Stimulated activated CD4-positive, alpha-beta T cell treated with anti-CD3 and anti-CD28 coated beads, TNF-alpha, amount 100 ng/mL, for 24 hours (primary cell): Measurements from ENCODE around the gene RPLP1.

ENCODE experiments used
- DNase-seq, 3 experiments: peaks; one replicate each; pipeline ENCODE4 v3.0.0-alpha.2; 2020; ENCODE audit warnings: low read depth in 3 of 3

Gene RPLP1

GRCh38 chr15:69468241-69469121, 15.9 kb downstream of the RPLP1 start:
- DNase-seq: peak; percentile 62 to 80 (median 71)

DNA sequence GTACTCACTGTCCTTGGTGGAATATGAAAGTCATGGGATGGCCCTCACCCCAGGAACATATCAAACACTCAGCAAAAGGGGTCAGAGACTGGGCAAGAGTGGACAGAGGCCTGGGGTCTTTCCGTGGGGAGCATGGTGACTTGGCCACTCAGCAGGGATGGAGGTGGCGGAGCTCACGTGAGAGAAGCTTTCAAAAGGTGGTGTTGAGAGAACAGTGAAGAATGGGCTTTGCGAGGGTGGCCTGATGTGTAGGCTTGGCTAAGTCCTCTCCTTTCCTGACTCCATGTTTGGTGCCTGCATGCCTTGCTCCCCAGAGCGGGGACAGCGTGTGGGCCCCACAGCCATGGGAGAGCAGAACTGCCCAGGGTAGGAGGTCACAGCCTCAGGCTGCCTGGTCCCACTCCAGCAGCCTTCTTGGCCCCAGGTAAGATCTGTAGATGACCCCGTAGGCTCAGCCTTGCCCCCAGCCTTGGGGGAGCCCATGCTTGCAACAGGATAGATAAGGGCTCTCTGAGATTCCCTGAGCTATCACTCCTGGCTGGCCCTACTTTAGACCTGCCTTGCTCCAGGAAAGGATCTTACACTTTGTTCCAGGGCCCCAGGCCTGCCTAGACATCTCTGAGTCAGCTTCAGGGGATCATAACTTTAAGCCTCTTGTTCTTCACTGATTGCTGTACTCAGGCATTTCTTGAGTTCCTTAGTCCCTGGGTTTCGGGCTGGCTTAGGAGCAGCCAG, 17.0 kb downstream of the RPLP1 start:
- no peak for DNase-seq

DNA sequence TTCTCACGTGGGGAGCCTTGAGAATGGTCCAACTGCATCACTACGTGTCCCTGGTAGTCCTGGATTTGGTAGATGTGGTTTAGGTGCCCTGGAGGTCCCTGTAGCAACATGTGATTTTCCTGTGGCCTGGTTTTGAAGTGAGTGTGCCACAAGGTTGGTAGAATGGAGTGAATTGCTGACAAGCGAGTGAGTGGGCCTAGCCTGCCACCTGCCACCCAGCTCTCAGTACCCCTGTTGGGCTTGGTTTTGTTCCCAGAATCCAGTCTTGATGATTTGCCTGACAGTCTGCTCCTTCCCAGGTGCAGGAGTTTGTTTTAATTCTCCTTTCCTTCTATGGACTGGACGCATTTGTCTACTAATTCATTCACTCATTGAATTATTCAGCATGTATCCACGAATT, 19.4 kb downstream of the RPLP1 start:
- no peak for DNase-seq

- no peak for DNase-seq
Measured at GRCh38 chr15:69472562-69472961, 19.9 kb downstream of the RPLP1 start.

DNA sequence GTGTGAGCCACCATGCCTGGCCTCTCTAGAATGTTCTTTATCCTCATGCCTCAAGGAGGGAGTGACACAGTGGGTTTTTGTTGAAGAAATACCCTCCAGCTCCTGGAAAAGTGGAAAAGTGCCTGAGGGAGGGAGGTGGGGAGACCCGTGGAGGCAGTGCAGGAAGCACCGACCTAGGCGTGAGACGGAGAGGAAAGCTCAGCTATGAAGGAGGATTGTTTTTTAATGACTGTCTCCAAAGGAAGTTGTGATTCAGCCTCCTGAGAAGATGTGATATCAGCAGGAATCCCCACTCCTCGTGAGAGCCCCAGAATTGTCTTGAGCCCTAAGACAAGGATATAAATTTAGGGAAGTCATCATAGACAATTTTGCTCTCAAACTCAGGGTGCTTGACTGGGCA, 21.7 kb downstream of the RPLP1 start:
- no peak for DNase-seq

DNA sequence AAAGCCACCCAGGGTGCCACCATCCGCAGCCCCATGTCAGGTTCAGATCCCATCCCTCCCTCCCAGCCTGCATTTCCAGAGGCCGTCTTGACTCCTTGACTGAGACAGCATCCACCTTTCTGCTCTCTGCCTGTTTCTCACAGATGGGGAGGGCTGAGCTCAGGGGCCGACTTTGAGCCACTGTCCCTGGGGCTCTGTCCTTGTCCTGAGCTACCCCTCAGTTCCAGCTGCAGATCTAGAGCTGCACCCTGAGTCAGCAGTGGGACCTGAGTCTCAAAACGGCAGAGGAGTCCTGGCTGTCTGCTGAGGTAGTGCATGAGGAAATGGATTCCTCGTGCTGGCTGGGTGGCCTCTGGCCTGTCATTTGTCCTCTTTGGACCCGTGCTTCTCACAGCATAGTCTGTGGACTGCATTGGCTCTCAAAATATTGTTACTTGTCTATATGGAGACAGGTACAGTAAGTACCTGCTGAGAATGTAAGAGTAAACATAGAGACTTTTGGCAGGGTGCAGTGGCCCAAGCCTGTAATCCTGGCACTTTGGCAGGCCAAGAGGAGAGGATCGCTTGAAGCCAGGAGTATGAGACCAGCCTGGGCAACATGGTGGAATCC, 22.3 kb downstream of the RPLP1 start:
- DNase-seq: no peak

GRCh38 chr15:69475769-69476358, 23.2 kb downstream of the RPLP1 start:
- DNase-seq: peak; percentile 59 to 75 (median 59)

GRCh38 chr15:69476704-69477473, 24.3 kb downstream of the RPLP1 start:
- DNase-seq: no peak

- no peak for DNase-seq
Measured at GRCh38 chr15:69478259-69478781, 25.7 kb downstream of the RPLP1 start.

DNA sequence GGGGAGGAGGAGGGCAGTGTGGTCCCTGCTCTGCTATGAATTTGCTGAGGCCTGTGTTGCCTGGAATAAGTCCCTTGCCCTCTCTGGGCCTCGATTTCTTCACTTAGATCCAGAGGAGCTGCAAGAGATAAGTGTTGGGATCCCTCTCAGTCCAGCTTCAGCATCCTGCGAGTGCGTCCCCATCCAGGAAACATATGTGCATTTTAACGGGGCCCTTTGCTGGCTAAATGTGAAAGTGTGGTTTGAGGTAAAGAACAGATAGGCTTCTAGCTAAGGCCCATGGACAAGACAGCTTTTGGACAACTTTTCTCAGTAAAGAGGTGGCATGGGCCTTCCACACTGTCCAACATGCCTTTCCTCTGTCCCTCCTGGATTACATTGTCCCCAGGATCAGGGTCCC, 26.5 kb downstream of the RPLP1 start:
- DNase-seq: no peak

- no peak for DNase-seq
Measured at GRCh38 chr15:69479971-69480370, 27.4 kb downstream of the RPLP1 start.

GRCh38 chr15:69480932-69481331, 28.3 kb downstream of the RPLP1 start:
- DNase-seq: no peak

- DNase-seq: no peak
Measured at GRCh38 chr15:69482686-69483256, 30.2 kb downstream of the RPLP1 start.

DNA sequence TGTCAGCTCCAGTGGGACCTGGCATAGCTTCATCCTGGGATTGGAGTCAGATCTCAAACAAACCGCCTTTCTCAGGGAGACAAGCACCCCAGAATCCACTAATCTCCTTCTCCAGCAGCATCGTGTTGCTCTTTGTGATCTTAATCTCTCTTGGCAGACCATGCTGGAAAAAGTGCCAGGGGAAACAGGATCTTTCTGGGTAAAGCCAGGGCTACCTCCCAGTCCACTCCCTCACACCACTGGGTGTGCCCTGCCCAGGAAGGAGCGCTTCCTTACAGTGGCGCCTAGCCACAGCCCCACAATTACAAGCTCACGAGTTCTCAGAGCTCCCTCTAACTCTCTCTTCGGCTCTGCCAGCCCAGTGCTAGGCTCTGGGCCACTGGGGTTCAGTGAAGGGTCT, 32.2 kb downstream of the RPLP1 start:
- DNase-seq: no peak

DNA sequence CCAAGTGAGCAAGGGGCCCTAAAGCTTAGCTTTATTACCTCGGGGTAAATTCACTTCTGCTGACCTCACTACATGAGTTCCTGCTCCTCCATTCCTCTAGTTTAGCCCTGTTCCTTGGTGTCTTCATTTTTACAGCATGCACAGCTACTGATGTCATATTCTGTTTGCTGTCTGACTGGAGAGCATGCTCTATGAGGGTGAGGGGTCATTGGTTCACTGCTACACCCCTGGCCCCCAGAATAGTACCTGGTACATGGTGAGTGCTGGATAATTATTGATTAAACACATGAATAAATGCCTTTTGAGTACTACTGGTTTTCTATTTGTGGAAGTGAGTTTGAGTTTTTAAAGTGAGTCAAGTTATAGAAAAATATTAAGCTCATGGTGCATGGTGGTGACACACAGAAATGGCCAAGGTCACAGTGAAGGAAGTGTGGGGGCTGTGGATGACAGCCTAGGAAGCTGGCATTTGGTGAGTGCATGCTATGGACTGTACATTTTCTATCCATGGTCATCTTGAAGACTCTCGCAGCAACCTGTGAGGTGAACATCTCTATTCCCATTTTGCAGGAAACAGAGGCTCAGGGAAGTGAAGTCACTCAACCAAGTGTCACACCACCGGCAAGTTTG, 34.0 kb downstream of the RPLP1 start:
- DNase-seq: no peak

- no peak for DNase-seq
Measured at GRCh38 chr15:69489073-69489571, 36.5 kb downstream of the RPLP1 start.

DNA sequence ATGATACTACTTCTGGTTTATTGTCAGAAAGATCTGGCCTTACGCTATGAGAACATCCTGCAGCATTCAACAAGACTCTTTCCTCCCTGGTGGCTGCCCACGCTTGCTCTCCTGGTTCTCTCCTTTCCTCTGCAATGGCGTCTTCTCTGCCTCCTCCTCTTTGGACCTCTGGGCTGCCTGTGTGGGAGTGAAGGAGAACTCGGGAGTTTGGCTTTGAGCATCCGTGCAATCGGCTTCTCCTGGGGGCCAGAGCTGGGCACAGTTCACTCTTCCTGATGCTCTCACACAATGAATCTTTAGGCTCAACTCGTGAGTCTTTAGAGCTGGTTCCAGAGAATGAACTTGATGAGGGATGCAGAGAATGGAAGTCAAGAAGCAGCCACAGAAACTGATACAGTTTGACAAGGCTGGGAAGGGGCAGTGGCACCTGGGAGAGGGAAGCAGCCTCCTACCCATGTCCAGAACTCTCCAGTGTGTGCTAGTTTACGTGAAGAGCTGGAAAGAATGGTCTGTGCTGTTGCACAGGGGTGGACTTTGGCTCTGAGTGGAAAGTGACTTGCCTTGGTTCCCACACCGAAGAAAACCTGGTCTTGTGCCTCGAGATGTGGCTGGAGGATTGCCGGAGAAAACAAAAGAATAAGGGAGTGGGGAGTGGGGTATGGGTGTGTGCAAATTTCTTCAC, 37.9 kb downstream of the RPLP1 start:
- no peak for DNase-seq

DNA sequence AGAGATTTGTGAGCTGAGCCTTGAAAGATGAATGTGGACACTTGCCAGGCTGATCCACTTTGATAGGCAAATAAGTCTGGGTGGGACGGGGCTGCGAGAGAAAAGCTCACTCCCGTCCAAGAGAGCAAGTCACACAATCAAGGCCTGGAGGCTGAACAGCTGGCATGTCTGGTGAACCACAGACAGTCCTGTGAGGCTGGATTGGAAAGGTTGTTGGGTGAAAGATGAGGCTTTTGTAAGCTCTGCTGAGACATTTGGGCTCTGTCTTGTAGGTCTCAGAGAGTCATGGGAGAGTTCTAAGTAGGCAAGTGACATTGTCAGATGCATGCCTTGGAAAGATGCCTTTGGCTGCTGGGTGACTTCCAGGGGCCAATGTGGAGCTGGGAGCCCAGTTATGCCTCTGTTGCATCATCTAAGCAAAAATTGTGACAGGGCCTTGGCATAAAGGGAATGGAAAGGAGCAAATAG, 38.5 kb downstream of the RPLP1 start:
- no peak for DNase-seq

- DNase-seq: no peak
Measured at GRCh38 chr15:69493406-69493805, 40.8 kb downstream of the RPLP1 start.
